ENCODE results near the gene USB1.
A peak's percentile ranks its signal among the peaks of the same experiment; 100 is the strongest.

DNA sequence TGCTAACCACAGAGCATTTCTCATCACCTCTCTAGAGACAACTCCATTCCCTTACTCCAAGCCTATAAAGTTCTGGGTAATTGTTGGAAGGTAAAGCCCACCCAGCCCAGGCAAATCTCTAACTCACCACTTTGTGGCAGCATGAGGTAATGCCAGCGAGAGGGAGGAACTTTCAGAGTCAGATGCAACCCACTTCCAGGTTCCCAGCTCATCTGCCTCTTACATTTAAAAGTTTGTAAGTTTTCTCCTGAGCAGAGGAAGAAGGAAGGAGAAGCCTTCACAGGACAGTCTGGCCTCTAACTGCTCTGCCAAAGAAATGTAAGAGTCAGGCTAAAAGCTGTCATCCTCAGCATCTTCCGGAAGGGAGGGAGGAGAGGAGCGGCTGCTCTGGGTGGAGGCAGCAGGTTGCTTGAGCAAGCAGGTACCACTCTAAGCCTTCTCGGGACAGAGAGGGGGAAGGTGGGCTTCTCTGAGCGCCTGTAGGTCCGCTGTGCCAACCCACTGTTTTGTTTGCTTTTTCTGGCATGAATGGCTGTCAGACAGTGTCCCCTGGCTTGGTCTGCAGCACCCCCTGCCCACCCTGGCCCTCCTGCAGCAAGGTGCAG, 1.7 kb upstream of the USB1 start:
- no peak for TF ChIP-seq CREB1 (CRISPR knock-in tag; IDR thresholded peaks at IDR 0.05; ENCODE audit: low read depth)
- TF ChIP-seq CTCF (conservative IDR thresholded peaks at IDR 0.05; ENCODE audit: low read depth in 2 of 2), result peak in 1 of 2 experiments; percentile 21; a peak in 1 of 4 replicates
- no peak for TF ChIP-seq POLR2AphosphoS5 (IDR thresholded peaks at IDR 0.05; ENCODE audit: low read depth)
- no peak for TF ChIP-seq ETS1 (IDR thresholded peaks at IDR 0.05)

All from GM23338 (cell line).